ENCODE measurements around the gene CCDC183.
A peak's percentile ranks its signal among the peaks of the same experiment; 100 is the strongest.
"Not testable (repeated sequence)": the region's sequence is repeated elsewhere in the genome, so short reads cannot be mapped to it uniquely, and the experiment has no call there.

CCDC183 gene

DNA sequence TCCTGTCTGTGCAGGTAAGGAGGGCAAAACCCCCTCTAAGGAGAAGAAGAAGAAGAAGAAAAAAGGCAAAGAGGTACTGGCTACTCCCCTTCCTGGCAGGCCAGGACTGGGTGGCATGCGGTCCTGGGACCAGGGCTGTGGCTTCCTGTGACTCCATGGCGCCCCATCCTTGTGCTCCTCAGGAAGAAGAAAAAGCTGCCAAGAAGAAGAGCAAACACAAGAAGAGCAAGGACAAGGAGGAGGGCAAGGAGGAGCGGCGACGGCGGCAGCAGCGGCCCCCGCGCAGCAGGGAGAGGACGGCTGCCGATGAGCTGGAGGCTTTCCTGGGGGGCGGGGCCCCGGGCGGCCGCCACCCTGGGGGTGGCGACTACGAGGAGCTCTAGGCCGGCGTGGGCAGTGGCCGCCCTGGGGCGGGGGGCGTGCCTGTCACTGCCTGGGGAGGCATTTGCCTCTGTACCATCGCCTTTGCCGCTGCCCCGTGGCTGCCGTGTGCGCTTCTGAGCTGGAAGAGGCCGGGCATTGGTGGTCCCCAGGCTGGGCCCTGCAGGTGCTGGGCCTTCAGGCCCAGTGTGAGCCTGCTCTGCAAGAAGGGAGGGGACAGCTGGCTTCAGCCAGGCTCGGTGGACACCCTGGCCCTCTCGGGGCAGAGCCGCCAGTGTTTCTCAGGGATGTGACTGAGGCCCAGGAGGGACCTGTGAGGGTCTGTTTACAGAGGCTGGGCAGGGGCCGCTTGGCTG, 44.2 kb downstream of the CCDC183 start:
- DNase-seq (ENCODE audit: low read depth) = no peak
- TF ChIP-seq, protein P1, sequence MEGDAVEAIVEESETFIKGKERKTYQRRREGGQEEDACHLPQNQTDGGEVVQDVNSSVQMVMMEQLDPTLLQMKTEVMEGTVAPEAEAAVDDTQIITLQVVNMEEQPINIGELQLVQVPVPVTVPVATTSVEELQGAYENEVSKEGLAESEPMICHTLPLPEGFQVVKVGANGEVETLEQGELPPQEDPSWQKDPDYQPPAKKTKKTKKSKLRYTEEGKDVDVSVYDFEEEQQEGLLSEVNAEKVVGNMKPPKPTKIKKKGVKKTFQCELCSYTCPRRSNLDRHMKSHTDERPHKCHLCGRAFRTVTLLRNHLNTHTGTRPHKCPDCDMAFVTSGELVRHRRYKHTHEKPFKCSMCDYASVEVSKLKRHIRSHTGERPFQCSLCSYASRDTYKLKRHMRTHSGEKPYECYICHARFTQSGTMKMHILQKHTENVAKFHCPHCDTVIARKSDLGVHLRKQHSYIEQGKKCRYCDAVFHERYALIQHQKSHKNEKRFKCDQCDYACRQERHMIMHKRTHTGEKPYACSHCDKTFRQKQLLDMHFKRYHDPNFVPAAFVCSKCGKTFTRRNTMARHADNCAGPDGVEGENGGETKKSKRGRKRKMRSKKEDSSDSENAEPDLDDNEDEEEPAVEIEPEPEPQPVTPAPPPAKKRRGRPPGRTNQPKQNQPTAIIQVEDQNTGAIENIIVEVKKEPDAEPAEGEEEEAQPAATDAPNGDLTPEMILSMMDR (IDR thresholded peaks at IDR 0.05; ENCODE audit: low read depth, low read length) = no peak
- no peak overlapping the region for H3K4me3 ChIP-seq (ENCODE audit: low read depth, low read length)

DNA sequence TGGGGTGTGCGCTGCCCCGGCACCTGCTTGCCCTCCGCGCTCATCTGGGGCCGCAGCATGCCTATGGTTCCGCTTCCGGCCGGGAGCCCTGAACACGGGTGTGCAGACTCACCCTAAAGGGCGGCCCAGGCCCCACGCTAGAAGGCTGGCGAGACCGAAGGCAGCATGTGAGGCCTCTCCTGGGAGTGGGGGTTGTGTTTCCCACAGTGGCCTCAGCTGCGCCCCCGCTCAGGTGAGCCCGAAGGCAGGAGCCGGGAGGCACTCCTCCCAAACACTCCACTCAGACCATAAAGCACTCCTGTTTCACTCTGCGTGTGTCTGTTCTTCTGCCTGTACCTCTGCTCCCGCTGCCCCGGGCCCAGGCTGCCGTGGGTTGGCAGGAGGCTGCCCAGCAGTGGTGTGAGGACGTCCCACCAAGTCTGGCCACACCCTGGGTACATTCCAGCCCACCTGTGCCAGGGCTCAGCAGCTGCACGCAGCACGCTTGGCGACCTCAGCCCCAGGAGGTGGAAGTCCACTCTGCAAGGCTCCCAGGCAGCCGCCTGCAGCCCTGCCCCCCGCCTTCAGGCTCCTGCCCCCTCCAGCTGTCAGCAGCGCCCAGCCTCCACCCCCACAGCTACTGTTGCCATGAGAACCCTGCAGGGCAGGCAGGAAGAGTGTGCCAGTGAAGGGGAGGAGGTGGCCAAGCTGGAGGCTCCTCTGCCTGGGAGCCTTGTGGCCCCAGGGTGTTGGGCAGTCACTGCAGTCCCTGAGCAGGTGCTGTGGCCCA, 44.9 kb downstream of the CCDC183 start:
- DNase-seq (ENCODE audit: low read depth) = peak; percentile 58
- no peak overlapping the region for H3K4me3 ChIP-seq (ENCODE audit: low read depth, low read length)
- TF ChIP-seq, protein P1 (IDR thresholded peaks at IDR 0.05; ENCODE audit: low read depth, low read length) = no peak
- no peak for TF ChIP-seq MYC (IDR thresholded peaks at IDR 0.05; ENCODE audit: low read depth, low read length)
- no peak for TF ChIP-seq POLR2A (IDR thresholded peaks at IDR 0.05; ENCODE audit: extremely low read depth, insufficient read length)
- TF ChIP-seq, protein P2, sequence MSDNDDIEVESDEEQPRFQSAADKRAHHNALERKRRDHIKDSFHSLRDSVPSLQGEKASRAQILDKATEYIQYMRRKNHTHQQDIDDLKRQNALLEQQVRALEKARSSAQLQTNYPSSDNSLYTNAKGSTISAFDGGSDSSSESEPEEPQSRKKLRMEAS (IDR thresholded peaks at IDR 0.05; ENCODE audit: low read depth, low read length) = no peak

DNA sequence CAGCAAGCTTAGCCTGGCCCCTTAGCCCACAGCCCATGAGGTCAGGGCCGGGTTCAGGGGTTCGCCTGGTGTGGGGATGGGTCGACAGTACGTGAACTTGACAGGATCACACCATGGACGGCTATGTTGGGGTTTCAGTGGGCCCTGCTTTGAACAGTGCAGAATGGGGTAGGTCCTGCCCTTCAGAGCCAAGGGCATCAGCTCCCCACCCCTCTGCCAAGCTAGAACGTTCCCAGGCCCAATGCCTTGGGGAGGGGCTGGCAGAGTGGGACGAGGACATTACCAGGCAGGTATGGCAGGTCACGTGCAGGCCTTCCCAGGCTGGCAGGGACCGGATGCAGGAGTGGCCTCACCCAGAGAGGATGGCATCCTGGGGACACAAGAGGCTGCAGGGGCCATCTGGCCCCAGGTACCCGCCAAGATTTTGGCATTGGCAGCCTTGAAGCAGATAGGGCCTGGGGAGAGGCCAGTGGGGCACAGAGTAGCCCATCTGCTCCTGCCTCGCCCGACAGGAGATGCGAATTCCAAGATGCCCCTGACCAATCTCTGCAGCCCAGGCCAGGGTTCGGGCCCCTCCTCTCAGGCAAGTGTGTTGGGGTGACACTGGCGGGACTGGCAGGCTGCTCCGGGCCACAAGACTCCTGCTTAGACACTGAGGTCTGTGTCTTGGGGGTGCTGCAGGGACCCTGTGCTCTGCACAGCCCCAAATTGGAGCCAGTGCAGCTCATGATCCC, 45.7 kb downstream of the CCDC183 start:
- DNase-seq (ENCODE audit: low read depth); H3K4me3 ChIP-seq (ENCODE audit: low read depth, low read length): not testable (repeated sequence)

DNA sequence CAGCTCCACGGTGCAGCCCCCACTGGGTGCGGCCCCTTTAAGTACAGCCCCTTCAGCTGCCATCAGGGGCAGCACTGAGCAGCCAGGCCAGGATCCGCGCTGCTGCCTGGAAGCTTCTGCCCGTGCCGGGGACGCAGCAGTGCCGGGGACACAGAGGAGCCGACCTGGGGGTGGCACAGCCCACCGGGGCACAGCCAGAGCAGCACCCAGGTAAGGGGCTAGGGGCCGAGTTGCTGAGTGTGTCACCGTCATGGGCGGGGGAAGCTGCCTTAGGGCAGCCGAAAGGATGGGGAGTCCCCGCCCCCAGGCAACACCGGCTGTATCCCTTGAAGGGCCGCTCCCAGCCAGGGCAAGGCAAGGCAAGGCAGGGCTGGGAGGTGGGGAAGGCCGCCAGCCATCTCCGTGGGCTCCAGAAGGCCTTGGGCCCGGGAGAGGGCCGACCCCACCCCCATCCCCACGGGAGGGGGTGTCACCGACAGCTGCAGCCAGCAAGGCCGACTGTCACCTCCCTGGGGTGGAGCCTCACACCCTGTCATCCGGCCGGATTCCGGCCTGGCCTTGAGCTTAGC, 46.3 kb downstream of the CCDC183 start, which contains the start of gene AJM1:
TSS of gene AJM1 (plus strand) at position 99 of the 569 bp plus-strand sequence. CDS start 1,937 bp downstream, outside the sequence.
- DNase-seq (ENCODE audit: low read depth) = peak; percentile 81
- TF ChIP-seq, protein P1 (IDR thresholded peaks at IDR 0.05; ENCODE audit: low read depth, low read length) = peak; percentile 72
- TF ChIP-seq, protein P2 (IDR thresholded peaks at IDR 0.05; ENCODE audit: low read depth, low read length) = 0 out of 2 replicates have a peak, but pooled peaks have one; percentile 28
- not testable (repeated sequence) for H3K4me3 ChIP-seq (ENCODE audit: low read depth, low read length)

DNA sequence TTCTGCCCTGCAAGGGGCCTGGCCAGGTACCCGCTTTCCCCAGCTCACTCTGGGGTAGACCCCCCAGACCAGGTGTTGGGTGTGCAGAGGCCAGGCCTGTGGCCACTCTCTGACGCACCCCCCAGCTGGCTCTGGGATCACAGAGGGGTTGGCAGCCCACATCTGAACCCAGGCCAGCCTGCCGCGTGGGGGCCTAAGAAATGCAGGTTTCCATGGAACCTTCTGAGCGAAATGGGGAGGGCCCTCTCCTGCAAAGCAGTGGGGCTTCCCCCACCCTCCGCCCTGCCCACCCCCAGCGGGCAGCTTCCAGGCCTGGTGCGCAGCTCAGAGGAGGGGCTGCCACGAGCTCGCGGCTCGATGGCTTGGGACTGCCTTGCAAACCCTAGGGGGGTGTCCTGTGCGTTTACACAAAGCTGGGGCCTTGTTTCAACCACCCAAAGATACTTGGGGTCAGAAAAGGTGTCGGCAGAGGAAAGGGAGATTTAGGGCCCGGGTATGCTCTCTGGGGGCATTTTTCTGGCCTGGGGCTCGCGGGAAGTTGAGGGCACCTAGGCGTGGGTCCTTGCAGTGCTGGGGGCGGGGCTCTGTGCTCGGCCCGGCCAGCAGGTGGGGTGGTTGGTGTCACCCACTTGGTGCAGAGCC, 47.1 kb downstream of the CCDC183 start:
- DNase-seq (ENCODE audit: low read depth); H3K4me3 ChIP-seq (ENCODE audit: low read depth, low read length): not testable (repeated sequence)

DNA sequence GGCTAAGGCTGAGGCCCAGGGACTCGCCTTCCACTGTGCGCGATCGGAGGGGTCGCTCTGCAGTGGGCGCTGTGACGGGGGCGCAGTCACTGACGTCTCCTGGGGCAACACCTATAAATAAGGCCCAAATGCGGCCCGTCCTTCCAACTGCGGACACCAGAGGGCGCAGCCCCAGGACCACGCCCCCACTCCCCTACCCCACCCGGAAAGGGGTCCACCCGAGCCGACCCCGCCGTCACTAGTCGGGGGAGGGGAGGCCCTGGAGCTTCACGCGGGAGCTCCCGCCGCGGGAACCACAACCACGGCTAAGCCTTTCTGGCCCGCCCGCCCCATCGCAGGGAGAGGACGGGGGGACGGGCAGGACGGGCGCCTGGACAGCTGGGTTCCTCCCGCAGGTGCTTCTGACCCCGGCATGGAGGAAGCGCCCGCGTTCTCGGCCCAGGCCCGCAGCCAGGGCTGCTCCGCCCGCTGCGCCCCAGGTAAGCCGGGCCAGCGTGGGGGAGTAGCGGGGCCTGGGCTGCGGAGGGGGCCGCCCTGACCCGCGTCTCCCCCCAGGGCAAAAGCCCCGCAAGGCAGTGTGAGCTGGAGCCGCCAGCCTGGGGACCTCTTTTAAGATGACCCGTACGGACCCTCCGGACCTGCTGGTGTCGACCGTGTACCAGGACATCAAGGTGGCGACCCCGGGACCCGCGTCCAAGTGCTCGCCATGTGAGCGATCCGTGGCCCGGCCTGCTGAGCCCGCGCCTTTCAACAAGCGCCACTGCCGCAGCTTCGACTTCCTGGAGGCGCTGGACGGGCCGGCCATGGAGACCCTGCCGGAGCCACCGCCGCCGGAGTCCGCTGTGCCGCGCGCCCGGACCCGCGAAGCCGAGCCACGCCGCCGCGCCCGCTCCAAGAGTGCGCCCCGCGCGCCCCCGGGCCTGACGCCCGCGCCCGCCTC, 47.9 kb downstream of the CCDC183 start:
- TF ChIP-seq, protein P1 (IDR thresholded peaks at IDR 0.05; ENCODE audit: low read depth, low read length) = peak; percentile 21
- DNase-seq (ENCODE audit: low read depth); H3K4me3 ChIP-seq (ENCODE audit: low read depth, low read length): not testable (repeated sequence)
